Measurements from ENCODE around the gene NTN5. TPM values are rescaled to one million over a fixed set of nuclear protein-coding genes. Genes with fewer than 3 reads are reported as not detected.

NTN5 gene
- total and polyA plus RNA-seq, 9 of the 15 experiments (the other 6 are each of a cell fraction or from before 2014, with no cell fraction given) = not detected

- TF ChIP-seq, protein P1, sequence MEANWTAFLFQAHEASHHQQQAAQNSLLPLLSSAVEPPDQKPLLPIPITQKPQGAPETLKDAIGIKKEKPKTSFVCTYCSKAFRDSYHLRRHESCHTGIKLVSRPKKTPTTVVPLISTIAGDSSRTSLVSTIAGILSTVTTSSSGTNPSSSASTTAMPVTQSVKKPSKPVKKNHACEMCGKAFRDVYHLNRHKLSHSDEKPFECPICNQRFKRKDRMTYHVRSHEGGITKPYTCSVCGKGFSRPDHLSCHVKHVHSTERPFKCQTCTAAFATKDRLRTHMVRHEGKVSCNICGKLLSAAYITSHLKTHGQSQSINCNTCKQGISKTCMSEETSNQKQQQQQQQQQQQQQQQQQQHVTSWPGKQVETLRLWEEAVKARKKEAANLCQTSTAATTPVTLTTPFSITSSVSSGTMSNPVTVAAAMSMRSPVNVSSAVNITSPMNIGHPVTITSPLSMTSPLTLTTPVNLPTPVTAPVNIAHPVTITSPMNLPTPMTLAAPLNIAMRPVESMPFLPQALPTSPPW (CRISPR knock-in tag; IDR thresholded peaks at IDR 0.05) = peak; percentile 56
- TF ChIP-seq ZNF644 (tag; IDR thresholded peaks at IDR 0.05; ENCODE audit: low read depth) (no peak), ILF3 (IDR thresholded peaks at IDR 0.05; ENCODE audit: borderline replicate concordance) (0 out of 2 replicates have a peak, but pooled peaks have one; percentile 94), RUNX1 (IDR thresholded peaks at IDR 0.05; ENCODE audit: low read depth) (no peak), XRCC3 (IDR thresholded peaks at IDR 0.05) (no peak), BCLAF1 (IDR thresholded peaks at IDR 0.05; ENCODE audit: borderline replicate concordance in 1 of 2, control insufficient read depth in 1 of 2, low read depth in 2 of 2, low read length in 1 of 2) (no peak), PML (IDR thresholded peaks at IDR 0.05; ENCODE audit: low read length) (peak; percentile 64; the same call in 1 of the 2 replicates), IFI16 (CRISPR knock-in tag; IDR thresholded peaks at IDR 0.05) (no peak), ARID3A (IDR thresholded peaks at IDR 0.05; ENCODE audit: borderline replicate concordance, low read depth, low read length) (no peak), CEBPG (CRISPR knock-in tag; IDR thresholded peaks at IDR 0.05) (no peak), CEBPG (tag; conservative IDR thresholded peaks at IDR 0.05 in 1 of 2, IDR thresholded peaks at IDR 0.05 in 1 of 2) (no peak), ZNF778 (CRISPR knock-in tag; IDR thresholded peaks at IDR 0.05) (no peak), SAFB2 (IDR thresholded peaks at IDR 0.05; ENCODE audit: borderline replicate concordance, low read depth, low read length, severe bottlenecking) (no peak), CREB5 (CRISPR knock-in tag; IDR thresholded peaks at IDR 0.05) (no peak), ESRRA (IDR thresholded peaks at IDR 0.05; ENCODE audit: borderline replicate concordance, low read depth) (no peak), ZNF583 (CRISPR knock-in tag; IDR thresholded peaks at IDR 0.05) (no peak), ZNF274 (IDR thresholded peaks at IDR 0.05; ENCODE audit: borderline replicate concordance, low read depth, low read length) (no peak)
- TF ChIP-seq, protein P2, sequence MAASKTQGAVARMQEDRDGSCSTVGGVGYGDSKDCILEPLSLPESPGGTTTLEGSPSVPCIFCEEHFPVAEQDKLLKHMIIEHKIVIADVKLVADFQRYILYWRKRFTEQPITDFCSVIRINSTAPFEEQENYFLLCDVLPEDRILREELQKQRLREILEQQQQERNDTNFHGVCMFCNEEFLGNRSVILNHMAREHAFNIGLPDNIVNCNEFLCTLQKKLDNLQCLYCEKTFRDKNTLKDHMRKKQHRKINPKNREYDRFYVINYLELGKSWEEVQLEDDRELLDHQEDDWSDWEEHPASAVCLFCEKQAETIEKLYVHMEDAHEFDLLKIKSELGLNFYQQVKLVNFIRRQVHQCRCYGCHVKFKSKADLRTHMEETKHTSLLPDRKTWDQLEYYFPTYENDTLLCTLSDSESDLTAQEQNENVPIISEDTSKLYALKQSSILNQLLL (CRISPR knock-in tag; IDR thresholded peaks at IDR 0.05; ENCODE audit: borderline replicate concordance) = no peak
These were observed 58.2 kb downstream of the NTN5 start, which contains the start of gene FAM83E (continued) for GRCh38 chr19:48614436-48615230.
